Kidney epithelial cell (primary cell): ENCODE results near the gene UVRAG. TPM values are rescaled to one million over a fixed set of nuclear protein-coding genes. Genes with fewer than 3 reads are reported as not detected.

ENCODE experiments used
- DNase-seq: peaks from one replicate; pipeline ENCODE4 v3.0.0-alpha.2; 2010; ENCODE audit warnings: low read depth
- H3K27me3 ChIP-seq: 2 replicates; pipeline ENCODE4 v1.6.0; 2011; ENCODE audit warnings: low read length; ENCODE audit not compliant: control insufficient read depth, insufficient read depth
- H3K36me3 ChIP-seq: 2 replicates; pipeline ENCODE4 v1.5.1; 2011; ENCODE audit warnings: low read length; ENCODE audit not compliant: control insufficient read depth, insufficient read depth
- H3K4me3 ChIP-seq: 2 replicates; pipeline ENCODE4 v1.5.1; 2011; ENCODE audit warnings: low read depth, mild to moderate bottlenecking, control low read depth, low read length
- total RNA-seq: library from RNA; depleted of rRNA; stranded (reverse); fragments of >200 nt; gene quantifications from 2 replicates; pipeline ENCODE4 v1.2.3, GENCODE V29; 2015
- TF ChIP-seq, protein P1 (sequence below): IDR thresholded peaks from 2 replicates; pipeline ENCODE4 v1.5.1; 2011; ENCODE audit warnings: mild to moderate bottlenecking, moderate library complexity, low read length, control low read depth, inconsistent platforms; ENCODE audit not compliant: insufficient read depth, poor library complexity, severe bottlenecking

UVRAG gene
- total RNA-seq, 1 donor from 2014 or later, result 16.2 TPM

DNA sequence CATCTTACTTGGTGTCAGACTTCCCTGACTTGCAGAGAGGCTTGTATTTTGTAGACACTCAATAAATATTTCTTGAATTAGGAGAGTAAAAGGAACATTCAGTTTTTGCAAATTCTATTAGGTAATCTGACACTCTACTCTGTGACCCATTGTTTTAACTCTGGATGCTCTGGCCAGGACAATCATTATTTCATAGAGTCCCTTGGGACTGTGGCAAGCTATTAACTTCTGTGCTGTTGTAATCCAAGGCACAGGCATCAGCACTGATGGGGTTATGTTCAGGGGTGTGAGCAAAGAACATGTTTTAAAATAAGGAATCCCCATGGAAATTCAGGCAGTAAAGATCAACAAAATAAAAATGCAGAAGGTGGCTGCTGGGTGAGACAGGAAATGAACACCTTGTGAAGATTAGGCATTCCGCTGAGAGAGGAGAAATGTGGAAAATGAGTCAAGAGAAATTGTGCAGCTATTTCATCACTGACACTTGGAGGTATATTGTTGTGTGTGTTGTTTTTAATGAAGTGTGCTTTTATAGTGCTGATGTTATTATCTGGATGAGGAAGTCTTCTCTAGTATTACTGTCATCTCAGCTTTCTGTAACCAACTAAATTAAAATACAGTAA, 216.1 kb downstream of the UVRAG start:
- Histone ChIP-seq H3K27me3 (no peaks in the 10 kb centered on the region), H3K36me3 (no peaks in the 10 kb centered on the region), H3K4me3 (no peak overlapping the region)
- no peak for DNase-seq
- TF ChIP-seq, protein P1, sequence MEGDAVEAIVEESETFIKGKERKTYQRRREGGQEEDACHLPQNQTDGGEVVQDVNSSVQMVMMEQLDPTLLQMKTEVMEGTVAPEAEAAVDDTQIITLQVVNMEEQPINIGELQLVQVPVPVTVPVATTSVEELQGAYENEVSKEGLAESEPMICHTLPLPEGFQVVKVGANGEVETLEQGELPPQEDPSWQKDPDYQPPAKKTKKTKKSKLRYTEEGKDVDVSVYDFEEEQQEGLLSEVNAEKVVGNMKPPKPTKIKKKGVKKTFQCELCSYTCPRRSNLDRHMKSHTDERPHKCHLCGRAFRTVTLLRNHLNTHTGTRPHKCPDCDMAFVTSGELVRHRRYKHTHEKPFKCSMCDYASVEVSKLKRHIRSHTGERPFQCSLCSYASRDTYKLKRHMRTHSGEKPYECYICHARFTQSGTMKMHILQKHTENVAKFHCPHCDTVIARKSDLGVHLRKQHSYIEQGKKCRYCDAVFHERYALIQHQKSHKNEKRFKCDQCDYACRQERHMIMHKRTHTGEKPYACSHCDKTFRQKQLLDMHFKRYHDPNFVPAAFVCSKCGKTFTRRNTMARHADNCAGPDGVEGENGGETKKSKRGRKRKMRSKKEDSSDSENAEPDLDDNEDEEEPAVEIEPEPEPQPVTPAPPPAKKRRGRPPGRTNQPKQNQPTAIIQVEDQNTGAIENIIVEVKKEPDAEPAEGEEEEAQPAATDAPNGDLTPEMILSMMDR, result no peak

DNA sequence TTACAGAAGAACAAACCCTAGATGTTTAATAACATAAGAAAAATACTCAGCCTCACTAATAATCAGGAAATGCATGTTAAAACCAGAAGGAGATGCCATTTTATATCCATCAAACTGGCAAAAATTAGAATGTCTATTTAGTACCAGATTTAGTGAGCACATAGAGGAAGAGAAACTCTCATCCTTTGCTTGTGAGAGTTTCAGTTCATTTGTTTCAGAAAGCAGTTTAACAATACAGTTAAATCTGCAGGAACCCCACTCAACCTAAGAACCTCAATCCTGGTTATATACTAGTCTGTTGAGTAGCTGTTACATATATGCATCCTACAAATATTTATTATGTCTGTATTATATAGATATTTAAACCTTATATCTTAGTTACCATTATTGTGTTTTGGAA, 218.7 kb downstream of the UVRAG start:
- H3K4me3 ChIP-seq, result no peak overlapping the region
- TF ChIP-seq, protein P1, result no peak
- H3K36me3 ChIP-seq, result no peaks in the 10 kb centered on the region
- H3K27me3 ChIP-seq, result no peaks in the 10 kb centered on the region
- no peak for DNase-seq

DNA sequence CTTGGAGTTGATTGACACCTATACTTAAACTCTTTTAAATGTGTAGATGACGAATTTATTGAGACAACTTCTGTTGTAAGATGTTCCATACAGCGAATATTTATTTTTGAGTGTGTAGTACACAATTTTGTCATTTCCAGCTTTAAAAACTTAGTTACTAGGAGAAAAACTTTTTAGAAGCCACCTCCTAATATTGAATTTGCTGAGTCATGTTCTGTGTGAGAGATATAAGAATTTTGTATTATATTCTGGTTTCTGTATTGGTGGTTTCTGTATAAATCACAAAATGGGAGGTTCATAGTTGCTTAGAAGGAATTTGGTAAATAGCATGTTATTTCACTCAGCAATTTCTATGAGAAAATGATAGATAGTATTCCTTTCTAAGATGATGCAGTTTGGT, 220.0 kb downstream of the UVRAG start:
- TF ChIP-seq, protein P1, result no peak

DNA sequence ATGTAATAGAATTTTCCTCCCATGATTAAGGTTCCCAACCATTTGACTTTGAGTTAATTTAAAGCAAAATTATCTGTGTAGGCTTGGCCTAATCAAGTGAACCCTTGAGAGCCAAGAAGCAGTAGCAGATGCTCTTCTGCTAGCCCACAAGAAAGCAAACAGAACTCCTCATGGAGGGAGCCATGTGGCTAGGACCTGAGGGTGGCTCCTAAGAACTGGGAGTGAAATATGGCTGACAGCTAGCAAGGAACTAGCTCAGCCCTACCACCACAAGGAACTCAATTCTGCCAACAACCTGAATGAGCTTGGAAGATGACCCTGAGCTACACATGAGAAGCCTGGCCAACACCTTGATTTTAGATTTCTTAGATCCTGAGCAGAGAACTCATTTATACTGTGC, 223.6 kb downstream of the UVRAG start:
- no peak for DNase-seq
- H3K27me3 ChIP-seq, result no peaks in the 10 kb centered on the region
- H3K4me3 ChIP-seq, result no peak overlapping the region
- no peaks in the 10 kb centered on the region for H3K36me3 ChIP-seq
- TF ChIP-seq, protein P1, result no peak

More for the DNA sequence above, 220.0 kb downstream of the UVRAG start:
- no peaks in the 10 kb centered on the region for H3K27me3 ChIP-seq
- DNase-seq, result no peak
- H3K4me3 ChIP-seq, result no peak overlapping the region
- no peaks in the 10 kb centered on the region for H3K36me3 ChIP-seq

DNA sequence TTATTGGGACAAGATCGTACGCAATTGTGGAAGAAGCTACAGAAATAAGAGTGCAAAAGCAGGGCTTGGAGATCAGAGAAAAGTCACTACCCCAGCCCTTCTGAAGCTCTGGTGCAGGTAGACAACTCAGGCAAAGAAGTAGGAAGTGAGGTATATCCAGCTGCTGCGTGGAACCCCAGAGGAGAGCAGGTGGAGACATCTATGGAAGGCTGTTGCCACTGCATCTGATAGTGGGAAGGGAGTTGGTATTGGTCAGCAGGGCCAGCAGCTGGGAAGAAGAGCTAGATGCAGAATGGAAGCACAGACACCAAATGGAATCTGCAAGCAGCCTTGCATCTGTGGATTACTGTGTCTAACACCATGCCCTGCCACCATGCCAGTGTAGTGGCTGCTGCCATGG, 226.2 kb downstream of the UVRAG start:
- TF ChIP-seq, protein P1, result no peak
- H3K27me3 ChIP-seq, result no peaks in the 10 kb centered on the region
- no peak for DNase-seq
- no peak overlapping the region for H3K4me3 ChIP-seq
- no peaks in the 10 kb centered on the region for H3K36me3 ChIP-seq

DNA sequence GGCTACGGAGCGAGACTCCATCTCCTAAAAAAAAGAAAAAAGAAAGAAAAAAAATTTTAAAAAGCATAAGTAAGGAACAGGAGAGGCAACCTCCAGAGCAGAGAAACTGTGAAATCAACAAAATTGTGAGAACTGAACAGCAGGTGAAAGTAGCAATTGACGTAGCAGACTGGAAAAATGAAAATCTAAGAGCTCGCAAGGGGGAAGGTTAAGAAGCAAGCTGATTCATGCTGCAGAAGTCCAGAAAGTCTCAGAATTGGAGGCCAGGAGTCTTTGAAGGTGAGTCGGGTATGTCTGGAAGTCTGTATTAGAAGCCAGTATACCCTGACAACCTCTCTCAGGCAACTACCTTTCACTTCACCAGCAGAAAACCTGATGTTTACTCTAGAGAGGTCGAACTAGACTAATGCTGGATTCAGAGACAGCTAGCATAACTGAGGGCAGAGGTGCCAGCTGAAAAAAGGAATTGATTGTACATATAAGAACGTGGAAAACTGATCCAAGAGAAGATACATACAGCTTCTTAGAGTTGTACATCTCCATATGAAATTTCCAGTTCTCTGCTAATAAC, 229.8 kb downstream of the UVRAG start:
- H3K27me3 ChIP-seq, result no peaks in the 10 kb centered on the region
- no peak for DNase-seq
- TF ChIP-seq, protein P1, result no peak
- no peak overlapping the region for H3K4me3 ChIP-seq
- H3K36me3 ChIP-seq, result no peaks in the 10 kb centered on the region
